SK-N-SH (cell line): ENCODE results near the gene ENOX1. TPM values are rescaled to one million over a fixed set of nuclear protein-coding genes. Genes with fewer than 3 reads are reported as not detected.

ENCODE experiments used
- CTCF ChIA-PET: fragments of 300-600, 350-600 bp; formaldehyde crosslinking; extraction: SDS; loops from one replicate; lab custom pipeline; 2021; lab: Yijun Ruan, JAX
- POLR2A ChIA-PET: fragments of 350-600 bp; sonication (Branson Sonifier 250); formaldehyde crosslinking; extraction: SDS; loops from one replicate; lab custom pipeline; 2020; ENCODE audit warnings: antibody characterized with exemption, inconsistent platforms; lab: Yijun Ruan, JAX
- DNase-seq: peaks from one replicate; pipeline ENCODE4 v3.0.0; 2012
- H2AFZ ChIP-seq: fragments of 200-600 bp; sonication (generic); 2 replicates; pipeline ENCODE4 v1.8.1; 2016; ENCODE audit warnings: antibody characterized with exemption, mild to moderate bottlenecking, low read depth
- H3F3A ChIP-seq: fragments of 200-600 bp; sonication (generic); replicated peaks from 2 replicates; pipeline ENCODE3; 2016; ENCODE audit warnings: antibody characterized with exemption, mild to moderate bottlenecking; ENCODE audit not compliant: insufficient read depth
- H3K27ac ChIP-seq, 2 experiments: fragments of 200-500 bp in 1 of 2; fragments of 200-600 bp in 1 of 2; sonication (Bioruptor generic) in 1 of 2; sonication (generic), shearing (Covaris generic) in 1 of 2; 2 replicates each; pipeline versions ENCODE4 v1.5.1 to v1.6.1; 2014 to 2016; ENCODE audit warnings: low read depth in 2 of 2, inconsistent platforms in 1 of 2, low read length in 1 of 2, mild to moderate bottlenecking in 1 of 2, mixed read lengths in 1 of 2
- H3K27me3 ChIP-seq: fragments of 200-600 bp; sonication (generic), shearing (Covaris generic); 2 replicates; pipeline ENCODE4 v1.6.1; 2016; ENCODE audit warnings: mixed run types; ENCODE audit not compliant: insufficient read depth
- H3K36me3 ChIP-seq, 2 experiments: fragments of 200-500 bp in 1 of 2; fragments of 200-600 bp in 1 of 2; sonication (Bioruptor generic) in 1 of 2; sonication (generic) in 1 of 2; replicated peaks in 1 of 2; 2 replicates each; pipeline versions ENCODE3 to v1.5.1; 2014 to 2016; ENCODE audit warnings: low read length in 1 of 2, mild to moderate bottlenecking in 1 of 2; ENCODE audit not compliant: insufficient read depth in 2 of 2, control insufficient read depth in 1 of 2
- H3K4me1 ChIP-seq, 2 experiments: fragments of 200-500 bp in 1 of 2; fragments of 200-600 bp in 1 of 2; sonication (Bioruptor generic) in 1 of 2; sonication (generic), shearing (Covaris generic) in 1 of 2; 2 replicates each; pipeline versions ENCODE4 v1.5.1 to v1.6.1; 2014 to 2016; ENCODE audit warnings: low read depth in 1 of 2, low read length in 1 of 2, mixed run types in 1 of 2; ENCODE audit not compliant: insufficient read depth in 2 of 2, control insufficient read depth in 1 of 2
- H3K4me2 ChIP-seq: fragments of 200-600 bp; sonication (generic), shearing (Covaris generic); 2 replicates; pipeline ENCODE4 v1.6.1; 2017; ENCODE audit warnings: mixed run types
- H3K4me3 ChIP-seq, 2 experiments: fragments of 200-500 bp in 1 of 2; fragments of 200-600 bp in 1 of 2; sonication (Bioruptor generic) in 1 of 2; sonication (generic), shearing (Covaris generic) in 1 of 2; 2 replicates each; pipeline versions ENCODE4 v1.5.1 to v1.8.1; 2014 to 2016; ENCODE audit warnings: low read depth in 2 of 2, inconsistent platforms in 1 of 2, low read length in 1 of 2, mild to moderate bottlenecking in 1 of 2, mixed read lengths in 1 of 2, moderate library complexity in 1 of 2
- H3K79me2 ChIP-seq: fragments of 200-600 bp; sonication (generic); 2 replicates; pipeline ENCODE4 v1.8.1; 2017; ENCODE audit warnings: mild to moderate bottlenecking; ENCODE audit not compliant: insufficient read depth
- H3K9ac ChIP-seq: fragments of 200-600 bp; sonication (generic); 2 replicates; pipeline ENCODE4 v1.6.1; 2017; ENCODE audit warnings: mixed run types
- H3K9me2 ChIP-seq: fragments of 200-600 bp; sonication (generic); 2 replicates; pipeline ENCODE4 v1.6.1; 2017; ENCODE audit warnings: mixed run types
- H3K9me3 ChIP-seq: fragments of 200-600 bp; sonication (generic); 2 replicates; pipeline ENCODE4 v1.6.1; 2017; ENCODE audit warnings: mixed run types, mild to moderate bottlenecking, moderate library complexity
- H4K20me1 ChIP-seq: fragments of 200-600 bp; sonication (generic); 2 replicates; pipeline ENCODE4 v1.6.1; 2017; ENCODE audit warnings: mild to moderate bottlenecking, mixed run types; ENCODE audit not compliant: insufficient read depth
- EP300 ChIP-seq, 2 experiments: IDR thresholded peaks; 2 replicates each; pipeline versions ENCODE4 v1.4.0 to v1.6.1; 2012; ENCODE audit warnings: borderline replicate concordance in 1 of 2, low read depth in 1 of 2, low read length in 1 of 2
- MEF2A ChIP-seq: IDR thresholded peaks from 2 replicates; pipeline ENCODE4 v1.4.0; 2012; ENCODE audit warnings: low read depth, borderline replicate concordance
- PBX3 ChIP-seq: IDR thresholded peaks from 2 replicates; pipeline ENCODE4; 2012
- RAD21 ChIP-seq: IDR thresholded peaks from 2 replicates; pipeline ENCODE4 v1.6.1; 2012; ENCODE audit warnings: mild to moderate bottlenecking, low read length
- RCOR1 ChIP-seq: fragments of 150-350 bp; IDR thresholded peaks from 2 replicates; pipeline ENCODE4 v1.6.1; 2017; ENCODE audit warnings: antibody characterized with exemption, low read length
- RXRA ChIP-seq: IDR thresholded peaks from 2 replicates; pipeline ENCODE4 v1.4.0; 2012; ENCODE audit warnings: low read depth, mild to moderate bottlenecking, borderline replicate concordance
- WGBS: methylation state at CpG from one replicate; pipeline ENCODE4 v1.1.6; 2017; ENCODE audit warnings: low lambda C conversion rate; 5-methylcytosine and 5-hydroxymethylcytosine counted together
- polyA plus RNA-seq, 3 experiments: library from polyadenylated mRNA; depleted of rRNA; stranded (reverse); fragments of >200 nt; gene quantifications; 2 replicates each; pipeline ENCODE4 v1.2.3, GENCODE V29; 2012
- TF ChIP-seq, protein P1 (sequence below): IDR thresholded peaks from 2 replicates; pipeline ENCODE4 v1.4.0; 2012; ENCODE audit warnings: low read depth, borderline replicate concordance
- TF ChIP-seq, protein P2 (sequence below): fragments of 150-350 bp; IDR thresholded peaks from 2 replicates; pipeline ENCODE4 v1.6.1; 2016; ENCODE audit warnings: mild to moderate bottlenecking, low read depth, low read length

Gene ENOX1
- polyA plus RNA-seq, 1 of the 3 experiments (the other 2 are of a cell fraction): 5.8 TPM

GRCh38 chr13:43357564-43357963 is 429.2 kb downstream of the ENOX1 start:
- H3K9me3 ChIP-seq: no peaks in the 10 kb centered on the region
- no peak overlapping the region for H3K9ac ChIP-seq
- H3K79me2 ChIP-seq: no peaks in the 10 kb centered on the region
- no peak overlapping the region for H2AFZ ChIP-seq
- peaks cover 4 to 9% of the 10 kb centered on the region in 2 experiments for H3K4me1 ChIP-seq
- no peak overlapping the region for H3K4me2 ChIP-seq
- WGBS: 83% methylated on average over 2 of the region's 4 CpGs
- H3K9me2 ChIP-seq: no peaks in the 10 kb centered on the region
- ChIA-PET CTCF (interaction anchor here (1.0 kb wide), 1 partner anchor 447 kb away, joined by 3 read pairs; no protein-coding TSS in a partner anchor), POLR2A (no interaction called here)
- no peak overlapping the region for H3K4me3 ChIP-seq
- no peak for DNase-seq
- H3K36me3 ChIP-seq: no peaks in the 10 kb centered on the region
- no peaks in the 10 kb centered on the region for H3F3A ChIP-seq
- H3K27ac ChIP-seq: no peak overlapping the region
- H3K27me3 ChIP-seq: no peaks in the 10 kb centered on the region
- TF ChIP-seq EP300 (IDR thresholded peaks at IDR 0.05; ENCODE audit: borderline replicate concordance in 1 of 2, low read depth in 1 of 2, low read length in 1 of 2) (no peak), RAD21 (no peak)
- no peaks in the 10 kb centered on the region for H4K20me1 ChIP-seq

DNA sequence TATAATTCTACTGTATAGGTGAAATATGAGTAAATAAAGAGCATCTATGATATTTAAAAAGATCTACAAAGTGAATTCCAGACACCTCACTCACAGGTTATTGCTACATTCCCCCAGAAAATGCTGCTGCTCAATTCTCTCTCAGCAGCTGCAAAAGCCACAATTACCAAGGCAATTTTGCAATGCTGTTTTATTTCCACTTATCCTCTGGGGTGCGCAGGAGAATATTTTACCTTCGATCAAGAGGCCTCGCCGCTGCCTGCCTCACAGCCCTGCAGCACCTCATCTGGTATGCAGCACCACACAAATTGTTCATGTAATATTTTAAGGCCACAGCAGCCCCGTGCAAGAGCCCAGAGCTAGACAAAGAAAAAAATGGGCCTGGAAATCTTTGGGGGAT is 430.2 kb downstream of the ENOX1 start:
- Histone ChIP-seq H3K27ac (no peak overlapping the region), H3K9ac (no peak overlapping the region), H3K4me3 (no peak overlapping the region), H3K9me2 (no peaks in the 10 kb centered on the region), H3K36me3 (no peaks in the 10 kb centered on the region), H3K4me2 (no peak overlapping the region), H3K4me1 (peaks cover 6 to 9% of the 10 kb centered on the region in 2 experiments), H3F3A (no peaks in the 10 kb centered on the region), H3K9me3 (no peaks in the 10 kb centered on the region), H3K27me3 (no peaks in the 10 kb centered on the region), H2AFZ (no peak overlapping the region), H4K20me1 (no peaks in the 10 kb centered on the region), H3K79me2 (no peaks in the 10 kb centered on the region)
- ChIA-PET POLR2A (no interaction called here), CTCF (interaction anchor here (1.0 to 1.1 kb wide), 2 partner anchors 54 to 448 kb away, joined by 3 read pairs; no protein-coding TSS in a partner anchor)
- DNase-seq: no peak
- no peak for TF ChIP-seq PBX3
- TF ChIP-seq, protein P1, sequence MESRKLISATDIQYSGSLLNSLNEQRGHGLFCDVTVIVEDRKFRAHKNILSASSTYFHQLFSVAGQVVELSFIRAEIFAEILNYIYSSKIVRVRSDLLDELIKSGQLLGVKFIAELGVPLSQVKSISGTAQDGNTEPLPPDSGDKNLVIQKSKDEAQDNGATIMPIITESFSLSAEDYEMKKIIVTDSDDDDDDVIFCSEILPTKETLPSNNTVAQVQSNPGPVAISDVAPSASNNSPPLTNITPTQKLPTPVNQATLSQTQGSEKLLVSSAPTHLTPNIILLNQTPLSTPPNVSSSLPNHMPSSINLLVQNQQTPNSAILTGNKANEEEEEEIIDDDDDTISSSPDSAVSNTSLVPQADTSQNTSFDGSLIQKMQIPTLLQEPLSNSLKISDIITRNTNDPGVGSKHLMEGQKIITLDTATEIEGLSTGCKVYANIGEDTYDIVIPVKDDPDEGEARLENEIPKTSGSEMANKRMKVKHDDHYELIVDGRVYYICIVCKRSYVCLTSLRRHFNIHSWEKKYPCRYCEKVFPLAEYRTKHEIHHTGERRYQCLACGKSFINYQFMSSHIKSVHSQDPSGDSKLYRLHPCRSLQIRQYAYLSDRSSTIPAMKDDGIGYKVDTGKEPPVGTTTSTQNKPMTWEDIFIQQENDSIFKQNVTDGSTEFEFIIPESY: no peak
- no peak for TF ChIP-seq RCOR1
- no peak for TF ChIP-seq RXRA
- TF ChIP-seq, protein P2, sequence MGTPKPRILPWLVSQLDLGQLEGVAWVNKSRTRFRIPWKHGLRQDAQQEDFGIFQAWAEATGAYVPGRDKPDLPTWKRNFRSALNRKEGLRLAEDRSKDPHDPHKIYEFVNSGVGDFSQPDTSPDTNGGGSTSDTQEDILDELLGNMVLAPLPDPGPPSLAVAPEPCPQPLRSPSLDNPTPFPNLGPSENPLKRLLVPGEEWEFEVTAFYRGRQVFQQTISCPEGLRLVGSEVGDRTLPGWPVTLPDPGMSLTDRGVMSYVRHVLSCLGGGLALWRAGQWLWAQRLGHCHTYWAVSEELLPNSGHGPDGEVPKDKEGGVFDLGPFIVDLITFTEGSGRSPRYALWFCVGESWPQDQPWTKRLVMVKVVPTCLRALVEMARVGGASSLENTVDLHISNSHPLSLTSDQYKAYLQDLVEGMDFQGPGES: no peak
- TF ChIP-seq MEF2A: no peak
- 94% methylated on average over 5 of the region's 5 CpGs for WGBS
